HepG2 (cell line): ENCODE results near the gene PDPK1. TPM values are rescaled to one million over a fixed set of nuclear protein-coding genes. Genes with fewer than 3 reads are reported as not detected.

Experiments
- ATAC-seq: fragments of 200-7000 bp; cut with Tn5 transposase; 3 replicates; pipeline ENCODE4 v1.9.1; 2020; ENCODE audit warnings: mild to moderate bottlenecking, moderate library complexity
- BruUV-seq: library from RNA; stranded (reverse); fragments of 400-500 nt; replicated peaks from 2 replicates; lab custom pipeline; 2021; lab: Mats Ljungman, UMichigan
- CTCF ChIA-PET: fragments of 300-600 bp; formaldehyde crosslinking; extraction: SDS; loops from one replicate; lab custom pipeline; 2021; ENCODE audit warnings: low total read pairs, inconsistent platforms, low intra/inter-chr PET ratio; lab: Yijun Ruan, JAX
- POLR2A ChIA-PET: fragments of 350-600 bp; sonication (Branson Sonifier 250); formaldehyde crosslinking; loops from one replicate; lab custom pipeline; 2020; ENCODE audit warnings: antibody characterized with exemption, inconsistent platforms; lab: Yijun Ruan, JAX
- DNase-seq: peaks from one replicate; pipeline ENCODE4 v3.0.0-alpha.2; 2015; ENCODE audit warnings: low spot score
- FAIRE-seq: peaks from 3 replicates; lab custom pipeline; 2011; peaks lifted over from hg19 to GRCh38; lab: Jason Lieb, UNC
- H2AFZ ChIP-seq: one replicate; pipeline ENCODE4 v1.6.1; 2011; ENCODE audit warnings: low read length, inconsistent platforms
- H3K27ac ChIP-seq: fragments of 300-600 bp; 3 replicates; pipeline ENCODE4 v1.8.0; 2011; ENCODE audit warnings: mixed run types, mild to moderate bottlenecking, mixed read lengths, low read length, inconsistent platforms; ENCODE audit not compliant: insufficient read depth; ENCODE audit errors: extremely low read length
- H3K27me3 ChIP-seq, 2 experiments: fragments of 200-600 bp in 1 of 2; 2 replicates in 1 of 2; 3 replicates in 1 of 2; pipeline versions ENCODE4 v1.6.0 to v1.8.0; 2011; ENCODE audit warnings: low read length in 2 of 2, mild to moderate bottlenecking in 2 of 2, moderate library complexity in 2 of 2, inconsistent platforms in 1 of 2; ENCODE audit not compliant: insufficient read depth in 2 of 2, control insufficient read depth in 1 of 2
- H3K36me3 ChIP-seq, 2 experiments: fragments of 200-600 bp in 1 of 2; replicated peaks in 1 of 2; 2 replicates in 1 of 2; 3 replicates in 1 of 2; pipeline versions ENCODE4 v1.5.1 to v1.8.0; 2011; ENCODE audit warnings: low read length in 2 of 2, inconsistent platforms in 1 of 2; ENCODE audit not compliant: insufficient read depth in 2 of 2, control insufficient read depth in 1 of 2
- H3K4me1 ChIP-seq: 2 replicates; pipeline ENCODE4 v1.5.1; 2012; ENCODE audit warnings: low read length, inconsistent platforms; ENCODE audit not compliant: insufficient read depth
- H3K4me2 ChIP-seq: 2 replicates; pipeline ENCODE4 v1.6.0; 2011; ENCODE audit warnings: low read depth, low read length, inconsistent platforms
- H3K4me3 ChIP-seq, 3 experiments: fragments of 200-600 bp in 1 of 3; sonication (generic), shearing (Covaris generic) in 1 of 3; replicated peaks in 1 of 3; 2 replicates each; pipeline ENCODE4 v1.5.1; 2011 to 2016; ENCODE audit warnings: low read length in 3 of 3, inconsistent platforms in 2 of 3, low read depth in 2 of 3, mild to moderate bottlenecking in 2 of 3, control low read depth in 1 of 3, mixed read lengths in 1 of 3; ENCODE audit not compliant: insufficient read depth in 1 of 3
- H3K79me2 ChIP-seq: one replicate; pipeline ENCODE4 v1.6.1; 2011; ENCODE audit warnings: low read length, inconsistent platforms; ENCODE audit not compliant: insufficient read depth
- H3K9ac ChIP-seq: 2 replicates; pipeline ENCODE4 v1.6.0; 2011; ENCODE audit warnings: mild to moderate bottlenecking, low read depth, low read length, inconsistent platforms; ENCODE audit not compliant: insufficient read depth
- H3K9me3 ChIP-seq: 2 replicates; pipeline ENCODE4 v1.5.1; 2012; ENCODE audit warnings: mild to moderate bottlenecking, low read length
- H4K20me1 ChIP-seq: 2 replicates; pipeline ENCODE4 v1.6.0; 2011; ENCODE audit warnings: inconsistent platforms, mild to moderate bottlenecking, low read length, moderate library complexity; ENCODE audit not compliant: insufficient read depth
- AGO2 ChIP-seq: fragments of 200-400 bp; formaldehyde crosslinking; optimal IDR thresholded peaks from 2 replicates; pipeline ENCODE3; 2017; ENCODE audit warnings: mild to moderate bottlenecking, low read depth, low read length, moderate library complexity
- AKAP8 ChIP-seq: sonication (generic); formaldehyde crosslinking; IDR thresholded peaks from 2 replicates; pipeline ENCODE4 v1.5.1; 2020; ENCODE audit warnings: mild to moderate bottlenecking, missing genetic modification reagents
- CBX5 ChIP-seq: sonication (generic); formaldehyde crosslinking; IDR thresholded peaks from 2 replicates; pipeline ENCODE4 v1.4.0; 2020; ENCODE audit warnings: missing genetic modification reagents, borderline replicate concordance
- CHCHD3 ChIP-seq: sonication (generic); formaldehyde crosslinking; IDR thresholded peaks from 2 replicates; pipeline ENCODE4 v1.8.0; 2022; ENCODE audit warnings: mild to moderate bottlenecking, missing genetic modification reagents, moderate library complexity
- CREBL2 ChIP-seq: sonication (generic); formaldehyde crosslinking; IDR thresholded peaks from 2 replicates; pipeline ENCODE4 v1.8.1; 2023; ENCODE audit warnings: missing genetic modification reagents, mild to moderate bottlenecking, borderline replicate concordance
- CTCF ChIP-seq: sonication (generic); formaldehyde crosslinking; IDR thresholded peaks from 2 replicates; pipeline ENCODE4 v1.5.0; 2020; ENCODE audit warnings: mild to moderate bottlenecking, missing genetic modification reagents, moderate library complexity
- KAT7 ChIP-seq: IDR thresholded peaks from 2 replicates; pipeline ENCODE4 v1.6.1; 2018; ENCODE audit warnings: borderline replicate concordance, missing compliant biosample characterization
- NPAS2 ChIP-seq: sonication (generic); formaldehyde crosslinking; IDR thresholded peaks from 2 replicates; pipeline ENCODE4 v1.8.0; 2022; ENCODE audit warnings: mild to moderate bottlenecking, missing genetic modification reagents, borderline replicate concordance
- RBM22 ChIP-seq: fragments of 200-400 bp; formaldehyde crosslinking; optimal IDR thresholded peaks from 2 replicates; pipeline ENCODE3; 2017; ENCODE audit warnings: mild to moderate bottlenecking, low read length, moderate library complexity
- STAG1 ChIP-seq: sonication (generic); formaldehyde crosslinking; IDR thresholded peaks from 2 replicates; pipeline ENCODE4 v1.4.0; 2020; ENCODE audit warnings: missing genetic modification reagents
- TERF1 ChIP-seq: sonication (generic); formaldehyde crosslinking; IDR thresholded peaks from 2 replicates; pipeline ENCODE4 v1.8.0; 2022; ENCODE audit warnings: mild to moderate bottlenecking, missing genetic modification reagents, moderate library complexity
- ZNF205 ChIP-seq: IDR thresholded peaks from 2 replicates; pipeline ENCODE4 v1.6.1; 2018; ENCODE audit warnings: missing biosample characterization, missing genetic modification reagents
- ZNF24 ChIP-seq: fragments of 450-650 bp; IDR thresholded peaks from 2 replicates; pipeline ENCODE4 v1.6.1; 2017; ENCODE audit warnings: antibody characterized with exemption, mild to moderate bottlenecking
- ZNF432 ChIP-seq: sonication (generic); formaldehyde crosslinking; IDR thresholded peaks from 2 replicates; pipeline ENCODE4 v1.5.0; 2020; ENCODE audit warnings: missing genetic modification reagents, mild to moderate bottlenecking, borderline replicate concordance
- ZNF597 ChIP-seq: sonication (generic); formaldehyde crosslinking; IDR thresholded peaks from 2 replicates; pipeline ENCODE4 v1.5.0; 2020; ENCODE audit warnings: missing genetic modification reagents
- WGBS: methylation state at CpG from one replicate; pipeline ENCODE4 v1.1.6; 2017; ENCODE audit warnings: low lambda C conversion rate; 5-methylcytosine and 5-hydroxymethylcytosine counted together
- in situ Hi-C: cut with HindIII; loops from 2 replicates; pipeline ENCODE4 v1.10.0; 2017; ENCODE audit warnings: low pct_unique_long_range_greater_than_20kb; ENCODE audit not compliant: extremely low pct_ligation_motif_present
- intact Hi-C: fragments of 100-400 bp; cut with micrococcal nuclease; formaldehyde crosslinking; loops from one replicate; pipeline ENCODE4 v1.10.0; 2022; ENCODE audit not compliant: unreplicated experiment
- polyA plus RNA-seq, 8 experiments: library from polyadenylated mRNA; depleted of rRNA in 3 of 8; stranded (reverse) in 7 of 8; unstranded in 1 of 8; fragments of >200 nt; fragmentation: Illumina TruSeq in 4 of 8; extraction: Trizol in 4 of 8; gene quantifications; 2 replicates each; pipeline versions ENCODE4 v1.2.1 to v1.2.3, GENCODE V29; 2011 to 2016; ENCODE audit warnings: low read depth in 4 of 8, missing spikeins in 1 of 8, mixed read lengths in 1 of 8; ENCODE audit not compliant: insufficient read depth in 1 of 8
- total RNA-seq, 5 experiments: library from RNA; depleted of rRNA; stranded (reverse); fragments of >200 nt; fragmentation: Illumina TruSeq; extraction: Trizol; gene quantifications; 2 replicates each; pipeline ENCODE4 v1.2.3, GENCODE V29; 2016; ENCODE audit warnings: low read depth in 1 of 5

The PDPK1 gene
- total and polyA plus RNA-seq, 2 of the 13 experiments (the other 11 are each of a cell fraction or from before 2014, with no cell fraction given) = 59.6 to 129 TPM

GRCh38 chr16:2585651-2586081, 47.8 kb downstream of the PDPK1 start:
- POLR2A ChIA-PET = no interaction called here
- intact Hi-C loops (no loop called here), in situ Hi-C loops (no loop called here)
- no TSS peak for BruUV-seq
- Histone ChIP-seq H3K27ac (no peak overlapping the region), H3K4me1 (no peaks in the 10 kb centered on the region), H2AFZ (no peak overlapping the region), H3K4me2 (no peak overlapping the region), H3K9me3 (no peaks in the 10 kb centered on the region), H3K4me3 (no peak overlapping the region), H3K79me2 (peaks cover 5% of the 10 kb centered on the region), H4K20me1 (peaks cover 18% of the 10 kb centered on the region; the same call in 1 of the 2 replicates), H3K27me3 (no peaks in the 10 kb centered on the region), H3K9ac (no peak overlapping the region), H3K36me3 (peaks cover 33 to 61% of the 10 kb centered on the region in 2 experiments)
- CTCF ChIA-PET = no interaction called here
- ATAC-seq (no peak), FAIRE-seq (no peak), DNase-seq (no peak)
- peak; percentile 6 for TF ChIP-seq RBM22
- no peak for TF ChIP-seq CREBL2 (CRISPR knock-in tag)
- TF ChIP-seq AGO2 = peak; percentile 21
- WGBS = 98% methylated on average over 25 of the region's 25 CpGs

- peaks cover 34 to 66% of the 10 kb centered on the region in 2 experiments for H3K36me3 ChIP-seq
- peaks cover 18% of the 10 kb centered on the region; the same call in 1 of the 2 replicates for H4K20me1 ChIP-seq
- FAIRE-seq (no peak), ATAC-seq (peak; percentile 42; the same call in 2 of the 3 replicates), DNase-seq (no peak)
- peaks cover 7% of the 10 kb centered on the region for H3K79me2 ChIP-seq
- H3K4me1 ChIP-seq = no peaks in the 10 kb centered on the region
- no peaks in the 10 kb centered on the region for H3K9me3 ChIP-seq
- ChIA-PET POLR2A (no interaction called here), CTCF (no interaction called here)
- H3K27me3 ChIP-seq = no peaks in the 10 kb centered on the region
- no TSS peak for BruUV-seq
- in situ Hi-C loops = no loop called here
- 92% methylated on average over 2 of the region's 12 CpGs for WGBS
- H3K27ac ChIP-seq = no peak overlapping the region
- H3K4me2 ChIP-seq = no peak overlapping the region
- H2AFZ ChIP-seq = no peak overlapping the region
- intact Hi-C loops = no loop called here
- H3K4me3 ChIP-seq = no peak overlapping the region
- no peak overlapping the region for H3K9ac ChIP-seq
- TF ChIP-seq ZNF597 (CRISPR knock-in tag) (no peak), CHCHD3 (no peak), KAT7 (CRISPR knock-in tag) (no peak), CBX5 (CRISPR knock-in tag) (no peak), ZNF432 (no peak), ZNF205 (CRISPR knock-in tag) (no peak), AKAP8 (CRISPR knock-in tag) (0 out of 2 replicates have a peak, but pooled peaks have one; percentile 29), STAG1 (CRISPR knock-in tag) (peak; percentile 9; the same call in 1 of the 2 replicates), NPAS2 (CRISPR knock-in tag) (no peak), ZNF24 (no peak), TERF1 (CRISPR knock-in tag) (no peak), CTCF (CRISPR knock-in tag) (peak; percentile 50)
Observed at GRCh38 chr16:2586241-2586640, 48.4 kb downstream of the PDPK1 start.
